GM18499 (cell line): ENCODE data around the gene CDK6.

Experiments
- ATAC-seq: cut with Tn5 transposase; IDR thresholded peaks from one replicate; pipeline ENCODE4 v1.9.1; 2021; ENCODE audit warnings: moderate number of reproducible peaks; ENCODE audit not compliant: insufficient read depth, unreplicated experiment

The CDK6 gene

GRCh38 chr7:92657391-92657790 is 179.0 kb downstream of the CDK6 start:
- ATAC-seq: no peak

- no peak for ATAC-seq
Observed at GRCh38 chr7:92656121-92656520, 180.3 kb downstream of the CDK6 start.

- ATAC-seq: no peak
Observed at GRCh38 chr7:92655346-92655884, 181.0 kb downstream of the CDK6 start.

GRCh38 chr7:92653136-92653535 is 183.2 kb downstream of the CDK6 start:
- no peak for ATAC-seq

DNA sequence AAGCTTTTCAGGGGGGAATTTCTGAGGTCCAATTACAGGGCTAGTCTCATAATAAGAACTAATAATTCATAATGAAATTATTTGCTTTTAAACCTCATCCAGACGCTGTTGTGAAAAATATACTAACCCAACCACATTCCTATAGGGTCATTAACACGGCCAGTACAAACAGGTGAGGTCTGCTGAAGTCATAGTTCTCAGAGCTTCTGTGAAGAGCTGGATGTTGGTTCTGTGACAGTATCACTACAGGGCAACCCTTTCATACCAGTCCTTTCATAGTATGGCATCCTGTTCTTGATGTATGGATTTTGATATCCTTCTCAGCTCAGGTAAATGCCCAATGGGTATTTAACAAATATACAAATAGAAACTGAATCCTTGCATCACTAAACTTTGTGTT is 183.8 kb downstream of the CDK6 start:
- ATAC-seq: no peak

DNA sequence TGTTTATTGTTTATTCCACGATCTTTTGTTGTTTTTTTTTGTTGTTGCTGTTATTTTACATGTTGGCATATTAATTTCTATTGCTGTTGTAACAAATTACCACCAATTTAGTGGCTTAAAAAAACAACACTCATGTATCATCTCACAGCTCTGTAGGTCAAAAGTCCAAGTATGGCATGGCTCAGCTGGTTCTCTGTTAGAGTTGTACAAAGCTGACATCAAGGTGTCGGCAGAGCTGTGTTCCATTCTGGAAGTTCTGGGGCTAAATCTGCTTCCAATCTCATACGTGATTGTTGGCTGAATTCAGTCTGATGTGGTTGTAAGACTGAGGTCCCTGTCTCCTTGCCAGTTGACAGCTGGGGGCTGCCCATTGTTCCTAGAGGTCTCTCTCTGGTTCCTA is 186.0 kb downstream of the CDK6 start:
- ATAC-seq: no peak

- ATAC-seq: peak; percentile 55
Observed at GRCh38 chr7:92648067-92648466, 188.3 kb downstream of the CDK6 start.

DNA sequence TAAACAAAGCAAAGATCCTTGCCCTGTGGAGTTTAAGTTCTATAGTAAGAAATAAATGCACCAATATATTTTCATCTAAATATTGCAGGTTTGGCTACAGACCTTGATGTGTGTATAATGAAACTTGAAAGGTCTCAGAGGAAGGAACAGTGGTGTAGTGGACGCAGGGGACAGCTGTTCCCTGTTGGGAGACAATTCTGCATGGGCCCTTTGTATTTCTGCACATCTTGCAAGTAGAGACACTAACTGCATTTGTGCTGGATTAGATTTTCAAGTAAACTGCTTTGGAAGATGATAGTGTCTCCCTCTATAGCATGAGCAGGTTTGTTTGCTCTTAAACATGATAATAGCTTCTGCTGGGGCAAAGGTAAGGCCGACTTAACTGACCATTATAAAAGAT is 188.7 kb downstream of the CDK6 start:
- ATAC-seq: no peak

- no peak for ATAC-seq
Observed at GRCh38 chr7:92647011-92647625, 189.3 kb downstream of the CDK6 start.

DNA sequence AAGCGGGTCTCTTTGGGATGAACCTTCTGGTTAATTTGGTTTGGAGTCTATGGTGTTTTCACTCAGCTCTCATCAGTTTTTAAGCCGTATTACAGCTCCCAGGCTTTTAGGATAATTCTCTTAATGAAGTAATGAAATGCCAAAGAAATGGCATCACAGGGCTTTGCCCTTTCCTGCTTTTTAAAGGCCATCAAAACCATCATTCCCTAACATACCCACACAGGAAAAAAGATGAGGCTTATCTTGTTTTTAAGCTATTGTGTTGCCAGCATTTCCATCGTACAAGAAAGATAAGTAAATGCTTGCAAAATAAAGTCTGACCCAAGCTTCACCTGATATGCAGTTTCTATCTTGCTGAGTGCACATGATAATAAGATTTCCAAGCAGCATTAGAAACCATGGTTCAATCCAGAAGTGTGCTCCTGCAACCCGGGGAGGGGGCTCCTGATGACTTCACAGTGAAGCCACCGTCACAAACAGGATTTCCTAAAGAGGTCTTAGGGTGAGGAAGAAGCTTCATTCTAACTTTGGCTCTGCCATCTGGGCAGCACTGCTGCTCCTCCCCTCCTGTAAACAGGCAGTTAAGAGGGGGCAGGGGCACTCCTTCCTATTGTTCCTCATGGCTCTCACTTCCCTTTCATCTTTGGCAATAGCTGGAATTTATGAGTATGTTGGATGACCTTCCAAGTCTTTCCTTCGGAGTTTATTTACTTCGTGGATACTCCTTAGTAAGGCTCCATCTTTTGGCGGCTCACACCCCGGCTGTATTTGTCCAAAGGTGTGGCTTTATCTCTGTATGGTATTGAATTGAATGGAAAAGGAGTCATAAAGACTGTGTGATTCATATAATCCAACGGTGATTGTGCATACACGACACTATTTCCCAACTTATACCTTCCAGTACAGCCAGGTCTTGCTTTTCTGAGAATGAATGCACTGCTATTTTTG is 191.0 kb downstream of the CDK6 start:
- ATAC-seq: no peak

- no peak for ATAC-seq
Observed at GRCh38 chr7:92644406-92645113, 191.8 kb downstream of the CDK6 start.

GRCh38 chr7:92643821-92644220 is 192.6 kb downstream of the CDK6 start:
- ATAC-seq: no peak

- peak; percentile 58 for ATAC-seq
Observed at GRCh38 chr7:92641921-92642511, 194.4 kb downstream of the CDK6 start.

GRCh38 chr7:92639966-92640365 is 196.4 kb downstream of the CDK6 start:
- no peak for ATAC-seq

DNA sequence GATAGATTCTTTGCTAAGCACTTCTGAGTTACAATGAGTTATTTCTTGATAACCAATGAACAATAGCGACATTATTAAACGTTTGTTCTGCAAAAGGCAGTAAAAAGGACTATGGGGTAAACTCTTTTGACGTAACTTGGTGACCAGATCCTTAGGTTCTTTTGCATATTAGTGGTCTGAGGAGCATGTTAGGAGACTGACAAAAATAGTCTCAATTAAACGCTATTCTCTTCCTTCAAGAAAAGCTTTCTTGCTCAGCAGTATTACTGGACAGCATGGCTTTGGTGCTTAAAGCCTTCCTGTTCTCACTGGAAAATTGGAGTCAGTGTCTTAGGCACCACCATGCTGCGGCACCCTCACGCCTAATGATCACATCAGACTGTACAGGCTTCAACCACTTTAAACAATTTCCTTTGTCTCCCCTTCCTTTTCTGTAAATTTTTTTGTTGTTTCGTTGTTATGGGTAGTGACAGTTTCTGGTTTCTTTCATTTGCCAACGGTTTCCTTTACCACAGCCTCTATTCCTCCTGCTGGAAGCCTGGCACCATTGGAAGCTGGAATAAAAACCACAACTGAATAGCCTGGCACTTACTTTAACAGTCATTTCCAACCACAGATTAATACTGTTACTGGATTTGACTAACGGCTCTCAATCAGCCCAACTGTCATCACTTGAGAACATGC is 197.0 kb downstream of the CDK6 start:
- no peak for ATAC-seq

DNA sequence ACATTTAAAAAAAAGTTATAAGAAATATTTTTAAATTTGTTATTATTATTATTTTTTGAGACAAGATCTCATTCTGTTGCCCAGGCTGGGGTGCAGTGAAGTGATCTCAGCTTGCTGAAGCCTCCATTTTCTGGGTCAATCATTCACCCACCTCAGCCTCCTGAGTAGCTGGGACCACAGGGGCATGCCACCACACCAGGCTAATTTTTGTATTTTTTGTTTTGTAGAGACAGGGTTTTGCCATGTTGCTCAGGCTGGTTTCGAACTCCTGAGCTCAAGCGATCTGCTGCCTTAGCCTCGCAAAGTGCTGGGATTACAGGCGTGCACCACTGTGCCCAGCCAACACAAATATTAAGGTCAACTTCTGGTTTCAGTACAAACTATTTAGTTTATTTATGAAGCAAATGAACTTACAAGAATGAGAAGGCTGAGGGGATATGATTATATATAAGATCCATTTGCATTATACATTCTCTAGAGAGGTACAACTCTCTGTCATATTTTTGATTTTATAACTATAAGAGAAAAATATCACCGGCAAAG is 200.3 kb downstream of the CDK6 start:
- ATAC-seq: no peak

GRCh38 chr7:92635538-92635937 is 200.8 kb downstream of the CDK6 start:
- ATAC-seq: no peak

DNA sequence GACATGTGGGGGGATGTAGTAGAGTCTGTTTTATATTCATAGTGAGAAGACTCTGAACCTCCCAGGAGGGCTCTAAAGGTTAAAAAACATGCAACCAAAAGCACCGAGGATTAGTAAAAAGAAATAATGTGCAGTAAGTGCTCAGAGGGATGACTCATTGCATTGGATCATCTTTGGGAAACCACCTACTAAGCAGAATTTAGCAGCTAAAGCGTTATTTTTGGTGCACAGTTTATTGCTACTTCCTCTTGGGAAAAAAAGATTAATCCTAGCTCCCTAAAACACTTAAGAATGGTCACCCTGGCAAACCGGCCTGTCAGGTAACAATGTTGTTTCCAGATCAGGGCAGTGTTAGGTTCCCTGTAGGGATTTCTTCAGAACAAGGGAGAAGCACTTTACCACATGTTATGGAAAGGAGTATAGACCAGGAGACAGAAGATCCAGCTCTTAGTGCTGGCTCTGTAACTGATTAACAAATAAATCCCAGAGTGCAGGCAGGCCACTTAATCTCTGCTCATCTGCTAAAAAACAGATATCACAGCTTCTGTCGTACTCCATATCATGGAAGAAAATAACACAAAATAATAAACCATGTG is 201.4 kb downstream of the CDK6 start:
- peak; percentile 29 for ATAC-seq

- ATAC-seq: no peak
Observed at GRCh38 chr7:92634205-92634604, 202.2 kb downstream of the CDK6 start.
